Activated CD8-positive, alpha-beta T cell treated with anti-CD3 and anti-CD28 coated beads for 36 hours (primary cell): Measurements from ENCODE around the gene CILP2. TPM values are rescaled to one million over a fixed set of nuclear protein-coding genes. Genes with fewer than 3 reads are reported as not detected.

ENCODE experiments used
- ATAC-seq: fragments of 200-7000 bp; cut with Tn5 transposase; one replicate; pipeline ENCODE4 v1.10.0; 2021; ENCODE audit warnings: mild to moderate bottlenecking, moderate library complexity
- CTCF ChIA-PET: fragments of 350-600 bp; sonication (Branson Sonifier 250); formaldehyde crosslinking; loops from one replicate; lab custom pipeline; 2021; ENCODE audit warnings: antibody characterized with exemption; lab: Charles Lee
- POLR2A ChIA-PET: fragments of 350-600 bp; sonication (Branson Sonifier 250); formaldehyde crosslinking; loops from one replicate; lab custom pipeline; 2021; ENCODE audit warnings: antibody characterized with exemption; lab: Charles Lee
- DNase-seq: peaks from one replicate; pipeline ENCODE4 v3.0.0-alpha.2; 2020
- H3K27ac Mint-ChIP-seq: one replicate; pipeline ENCODE4 v1.8.0; 2021; ENCODE audit warnings: mild to moderate bottlenecking, mixed read lengths
- H3K27me3 Mint-ChIP-seq: one replicate; pipeline ENCODE4 v1.8.0; 2021; ENCODE audit warnings: mixed read lengths
- H3K36me3 Mint-ChIP-seq: one replicate; pipeline ENCODE4 v1.8.0; 2021; ENCODE audit warnings: low read depth, mixed read lengths
- H3K4me1 Mint-ChIP-seq: one replicate; pipeline ENCODE4 v1.8.0; 2021; ENCODE audit warnings: low read depth, mixed read lengths
- H3K4me3 Mint-ChIP-seq: one replicate; pipeline ENCODE4 v1.8.0; 2021; ENCODE audit warnings: mild to moderate bottlenecking, moderate library complexity, mixed read lengths
- H3K9me3 Mint-ChIP-seq: one replicate; pipeline ENCODE4 v1.8.0; 2021; ENCODE audit warnings: mixed read lengths
- CTCF ChIP-seq: fragments of 200-600 bp; IDR thresholded peaks from one replicate; pipeline ENCODE4 v1.8.0; 2022; ENCODE audit warnings: antibody characterized with exemption, mild to moderate bottlenecking
- intact Hi-C: fragments of 100-400 bp; cut with micrococcal nuclease; formaldehyde crosslinking; loops from one replicate; pipeline ENCODE4 v1.10.0; 2022
- total RNA-seq, 2 experiments: library from RNA; stranded (reverse); gene quantifications; one replicate each; pipeline ENCODE4 v1.2.3, GENCODE V29; 2021

Gene CILP2
- total RNA-seq, 2 experiments from 2014 or later: 0.31 to 0.32 TPM

DNA sequence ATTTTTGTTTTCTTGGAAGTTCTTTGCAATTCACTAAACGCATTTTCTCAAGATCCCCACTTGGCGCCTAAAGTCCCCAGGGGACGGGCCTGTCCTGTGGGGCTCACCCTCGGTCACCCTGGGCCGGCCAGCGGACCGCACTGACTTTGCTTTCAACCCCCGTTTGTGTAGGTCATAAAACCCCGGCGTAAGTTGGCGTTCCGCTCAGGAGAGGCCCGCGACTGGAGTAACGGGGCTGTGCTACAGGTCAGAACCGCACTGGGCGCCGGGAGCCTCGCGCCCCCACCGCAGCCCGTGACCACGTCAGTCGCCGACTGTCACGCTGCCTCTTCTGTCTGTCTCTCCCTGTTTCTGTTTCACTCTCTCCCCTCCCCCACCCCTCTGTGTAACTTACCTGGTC lies 36.3 kb upstream of the CILP2 start:
- H3K9me3 Mint-ChIP-seq: no peaks in the 10 kb centered on the region
- intact Hi-C loops: no loop called here
- H3K4me3 Mint-ChIP-seq: no peak overlapping the region
- no peak overlapping the region for H3K27ac Mint-ChIP-seq
- CTCF ChIA-PET: no interaction called here
- H3K36me3 Mint-ChIP-seq: peaks cover 40% of the 10 kb centered on the region
- POLR2A ChIA-PET: no interaction called here
- no peaks in the 10 kb centered on the region for H3K27me3 Mint-ChIP-seq
- H3K4me1 Mint-ChIP-seq: no peaks in the 10 kb centered on the region
- ATAC-seq (no peak), DNase-seq (no peak)
- TF ChIP-seq CTCF: no peak

DNA sequence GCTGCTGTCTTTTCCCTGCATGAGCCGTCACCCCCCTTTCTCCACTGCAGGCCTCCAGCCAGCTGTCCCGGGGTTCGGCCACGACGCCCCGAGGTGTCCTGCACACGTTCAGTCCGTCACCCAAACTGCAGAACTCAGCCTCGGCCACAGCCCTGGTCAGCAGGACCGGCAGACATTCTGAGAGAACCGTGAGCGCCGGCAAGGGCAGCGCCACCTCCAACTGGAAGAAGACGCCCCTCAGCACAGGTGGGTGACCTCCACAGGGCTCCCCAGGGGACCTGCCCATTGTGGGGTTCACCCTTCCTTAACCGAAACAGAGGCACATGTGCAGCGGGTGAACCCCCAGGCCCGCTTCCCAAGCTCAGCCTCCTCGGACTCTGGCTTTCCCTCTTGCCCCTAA lies 35.8 kb upstream of the CILP2 start:
- no peaks in the 10 kb centered on the region for H3K4me1 Mint-ChIP-seq
- ATAC-seq (no peak), DNase-seq (no peak)
- no peaks in the 10 kb centered on the region for H3K27me3 Mint-ChIP-seq
- no peaks in the 10 kb centered on the region for H3K9me3 Mint-ChIP-seq
- H3K36me3 Mint-ChIP-seq: peaks cover 41% of the 10 kb centered on the region
- no peak overlapping the region for H3K27ac Mint-ChIP-seq
- ChIA-PET CTCF (no interaction called here), POLR2A (no interaction called here)
- intact Hi-C loops: no loop called here
- no peak overlapping the region for H3K4me3 Mint-ChIP-seq
- TF ChIP-seq CTCF: no peak

DNA sequence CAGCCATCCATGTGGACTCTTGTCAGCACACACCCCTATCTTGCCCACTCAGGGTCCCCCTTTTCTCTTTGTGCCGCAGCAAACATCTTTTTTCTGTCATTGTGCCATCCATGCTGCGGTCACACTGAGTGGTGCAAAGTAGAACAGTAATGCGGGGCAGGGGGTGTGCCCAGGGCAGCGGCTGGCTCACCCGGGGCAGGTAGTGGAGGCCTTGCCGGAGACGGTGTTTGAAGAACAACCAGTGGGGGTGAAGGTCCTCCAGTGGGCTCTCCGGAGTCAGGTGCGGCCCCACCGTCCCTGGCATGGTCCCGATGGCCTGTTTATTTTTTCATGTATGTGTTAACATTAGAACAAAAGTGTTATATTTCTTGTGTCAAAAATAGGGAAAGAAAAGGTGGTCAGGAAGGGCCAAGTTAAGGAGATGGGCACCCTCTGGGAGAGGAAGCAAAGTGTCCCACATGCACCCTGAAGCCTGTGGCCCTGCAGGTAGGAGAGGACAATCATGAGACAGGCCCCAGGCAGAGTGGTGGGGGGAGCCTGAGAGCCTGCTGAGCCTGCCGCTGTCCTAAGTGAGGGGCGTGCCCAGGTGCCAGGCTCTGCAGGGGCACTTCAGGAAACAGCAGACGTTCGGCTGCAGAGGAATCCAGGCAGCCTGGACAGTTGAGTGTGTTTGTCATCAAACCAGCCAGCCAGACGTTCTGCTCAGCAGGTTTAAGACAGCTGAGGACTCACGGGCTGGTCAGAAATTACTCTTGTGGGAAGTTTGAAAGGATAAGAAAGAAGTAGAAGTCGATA lies 35.1 kb upstream of the CILP2 start:
- DNase-seq: no peak
- ChIA-PET POLR2A (no interaction called here), CTCF (no interaction called here)
- no peak for TF ChIP-seq CTCF
- Mint-ChIP-seq H3K4me1 (no peaks in the 10 kb centered on the region), H3K9me3 (no peaks in the 10 kb centered on the region), H3K36me3 (peaks cover 39% of the 10 kb centered on the region), H3K27me3 (no peaks in the 10 kb centered on the region), H3K4me3 (no peak overlapping the region), H3K27ac (peak overlapping the region; percentile 3)
- intact Hi-C loops: no loop called here
- no peak for ATAC-seq

GRCh38 chr19:19504754-19505668 lies 33.1 kb upstream of the CILP2 start:
- DNase-seq (no peak), ATAC-seq (no peak)
- ChIA-PET POLR2A (interaction anchor here (0.6 to 1.6 kb wide), 3 partner anchors 11 to 505 kb away, joined by 3 to 8 read pairs (median 4); partner anchors contain the start of genes NDUFA13 and TSSK6), CTCF (interaction anchor here (0.9 to 1.3 kb wide), 2 partner anchors 48 to 49 kb away, joined by 3 read pairs; no protein-coding TSS in a partner anchor)
- Mint-ChIP-seq H3K36me3 (peaks cover 33% of the 10 kb centered on the region), H3K9me3 (no peaks in the 10 kb centered on the region), H3K27ac (no peak overlapping the region), H3K27me3 (no peaks in the 10 kb centered on the region), H3K4me3 (no peak overlapping the region), H3K4me1 (no peaks in the 10 kb centered on the region)
- TF ChIP-seq CTCF: no peak
- intact Hi-C loops: no loop called here
